GM12878 (cell line): ENCODE results near the gene HK1. TPM values are rescaled to one million over a fixed set of nuclear protein-coding genes. Genes with fewer than 3 reads are reported as not detected.

ENCODE experiments used
- CBX3 ChIP-seq: fragments of 200-600 bp; sonication (generic); IDR thresholded peaks from 2 replicates; pipeline ENCODE4 v1.6.1; 2016; ENCODE audit warnings: low read depth, borderline replicate concordance
- EP300 ChIP-seq, 2 experiments: fragments of 150-350 bp in 1 of 2; IDR thresholded peaks; 2 replicates each; pipeline ENCODE4 v1.6.1; 2011 to 2012; ENCODE audit warnings: low read depth in 2 of 2, low read length in 2 of 2, borderline replicate concordance in 1 of 2, improper control_type of control experiment in 1 of 2, inconsistent platforms in 1 of 2; ENCODE audit not compliant: control insufficient read depth in 1 of 2
- IRF4 ChIP-seq: IDR thresholded peaks from 2 replicates; pipeline ENCODE4 v1.6.1; 2011; ENCODE audit warnings: low read depth, low read length
- KLF5 ChIP-seq: fragments of 450-650 bp; IDR thresholded peaks from 2 replicates; pipeline ENCODE4 v1.6.1; 2014; ENCODE audit warnings: mild to moderate bottlenecking; ENCODE audit not compliant: partially characterized antibody
- LARP7 ChIP-seq: fragments of 450-650 bp; IDR thresholded peaks from 2 replicates; pipeline ENCODE4 v1.6.1; 2017; ENCODE audit warnings: mild to moderate bottlenecking
- NFYA ChIP-seq: IDR thresholded peaks from 2 replicates; pipeline ENCODE4 v1.6.1; 2011; ENCODE audit warnings: low read depth, mild to moderate bottlenecking, low read length, improper control_type of control experiment, borderline replicate concordance
- POLR2A ChIP-seq: IDR thresholded peaks from 2 replicates; pipeline ENCODE4 v1.6.1; 2011; ENCODE audit warnings: low read depth, mild to moderate bottlenecking, low read length
- RFX5 ChIP-seq: IDR thresholded peaks from 2 replicates; pipeline ENCODE4 v1.6.1; 2011; ENCODE audit warnings: low read depth, low read length, improper control_type of control experiment
- SREBF2 ChIP-seq: IDR thresholded peaks from 2 replicates; pipeline ENCODE4 v1.6.1; 2012; ENCODE audit warnings: mild to moderate bottlenecking, low read length
- TBL1XR1 ChIP-seq: IDR thresholded peaks from 2 replicates; pipeline ENCODE4 v1.6.1; 2012; ENCODE audit warnings: low read depth, low read length, improper control_type of control experiment
- WRNIP1 ChIP-seq: IDR thresholded peaks from 2 replicates; pipeline ENCODE4 v1.6.1; 2011; ENCODE audit warnings: low read depth, low read length, improper control_type of control experiment, borderline replicate concordance
- YBX1 ChIP-seq: fragments of 450-650 bp; IDR thresholded peaks from 2 replicates; pipeline ENCODE4 v1.6.1; 2016; ENCODE audit warnings: antibody characterized with exemption
- ZBED1 ChIP-seq: IDR thresholded peaks from 2 replicates; pipeline ENCODE4 v1.6.1; 2016; ENCODE audit warnings: borderline replicate concordance
- polyA plus RNA-seq, 11 experiments: library from polyadenylated mRNA; depleted of rRNA in 4 of 11; unstranded in 6 of 11; stranded (reverse) in 5 of 11; fragments of >200 nt; fragmentation: Nextera tagmentation in 4 of 11; fragmentation: Illumina TruSeq in 1 of 11; extraction: Ambion mirVana in 4 of 11; extraction: Trizol in 1 of 11; gene quantifications; 1 replicate in 1 of 11; 2 replicates in 10 of 11; pipeline versions ENCODE4 v1.2.1 to v1.2.3, GENCODE V29; 2011 to 2016; ENCODE audit warnings: inconsistent platforms in 2 of 11, missing spikeins in 2 of 11, low read depth in 1 of 11
- total RNA-seq, 4 experiments: library from RNA; depleted of rRNA in 3 of 4; stranded (reverse); fragments of >200 nt in 3 of 4; fragmentation: Illumina TruSeq in 1 of 4; extraction: Trizol in 1 of 4; gene quantifications; 2 replicates each; pipeline versions ENCODE4 v1.2.1 to v1.2.3, GENCODE V29; 2013 to 2021
- TF ChIP-seq, protein P1 (sequence below): IDR thresholded peaks from 2 replicates; pipeline ENCODE4 v1.6.1; 2012; ENCODE audit warnings: low read depth, low read length, improper control_type of control experiment
- TF ChIP-seq, protein P2 (sequence below): fragments of 450-650 bp; IDR thresholded peaks from 2 replicates; pipeline ENCODE4 v1.6.1; 2017; ENCODE audit warnings: mild to moderate bottlenecking, moderate library complexity
- TF ChIP-seq, protein P3 (sequence below): fragments of 450-650 bp; IDR thresholded peaks from 2 replicates; pipeline ENCODE4 v1.6.1; 2017; ENCODE audit warnings: mild to moderate bottlenecking, low read depth, inconsistent platforms; ENCODE audit not compliant: poor library complexity, severe bottlenecking
- TF ChIP-seq, protein P4 (sequence below): IDR thresholded peaks from 2 replicates; pipeline ENCODE4 v1.6.1; 2012; ENCODE audit warnings: low read length, inconsistent platforms
- TF ChIP-seq, protein P5 (sequence below): IDR thresholded peaks from 2 replicates; pipeline ENCODE4 v1.6.1; 2012; ENCODE audit warnings: mild to moderate bottlenecking, low read depth, low read length

HK1 gene
- total and polyA plus RNA-seq, 10 of the 15 experiments (the other 5 are each of a cell fraction or from before 2014, with no cell fraction given) = 3.4 to 77.3 (median 46.6) TPM

DNA sequence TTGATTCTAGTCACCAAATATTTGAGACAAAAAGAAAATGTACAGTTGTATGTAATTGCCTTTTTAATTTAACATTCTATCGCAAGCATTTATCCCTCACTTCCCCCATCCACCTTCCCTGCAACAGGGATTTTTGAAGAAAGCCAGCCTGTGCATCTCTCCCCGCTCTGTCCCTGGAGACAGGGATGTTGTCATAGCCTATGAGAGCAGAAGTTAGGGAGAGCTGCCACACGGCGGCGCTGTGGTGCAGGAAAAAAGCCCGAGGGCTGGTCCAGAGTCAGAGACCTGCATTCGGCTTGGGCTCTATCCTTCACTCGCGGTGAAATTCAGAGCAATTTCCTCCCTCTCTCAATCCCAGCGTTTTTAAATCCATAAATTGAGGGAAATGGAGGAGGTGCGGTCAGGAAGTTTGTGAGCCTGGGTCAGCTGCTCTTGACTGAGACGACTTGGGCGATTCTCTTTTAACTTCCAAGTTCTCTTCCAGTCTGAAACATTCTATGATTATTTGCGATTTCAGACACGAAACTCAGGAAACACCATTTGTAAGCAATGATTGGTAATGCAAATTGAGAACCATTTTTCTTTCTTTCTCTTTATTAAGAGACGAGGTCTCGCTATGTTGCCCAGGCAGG lies 40.7 kb upstream of the HK1 start (continued):
- TF ChIP-seq SREBF2 = no peak
- TF ChIP-seq, protein P1, sequence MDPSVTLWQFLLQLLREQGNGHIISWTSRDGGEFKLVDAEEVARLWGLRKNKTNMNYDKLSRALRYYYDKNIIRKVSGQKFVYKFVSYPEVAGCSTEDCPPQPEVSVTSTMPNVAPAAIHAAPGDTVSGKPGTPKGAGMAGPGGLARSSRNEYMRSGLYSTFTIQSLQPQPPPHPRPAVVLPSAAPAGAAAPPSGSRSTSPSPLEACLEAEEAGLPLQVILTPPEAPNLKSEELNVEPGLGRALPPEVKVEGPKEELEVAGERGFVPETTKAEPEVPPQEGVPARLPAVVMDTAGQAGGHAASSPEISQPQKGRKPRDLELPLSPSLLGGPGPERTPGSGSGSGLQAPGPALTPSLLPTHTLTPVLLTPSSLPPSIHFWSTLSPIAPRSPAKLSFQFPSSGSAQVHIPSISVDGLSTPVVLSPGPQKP = no peak
- TF ChIP-seq, protein P2, sequence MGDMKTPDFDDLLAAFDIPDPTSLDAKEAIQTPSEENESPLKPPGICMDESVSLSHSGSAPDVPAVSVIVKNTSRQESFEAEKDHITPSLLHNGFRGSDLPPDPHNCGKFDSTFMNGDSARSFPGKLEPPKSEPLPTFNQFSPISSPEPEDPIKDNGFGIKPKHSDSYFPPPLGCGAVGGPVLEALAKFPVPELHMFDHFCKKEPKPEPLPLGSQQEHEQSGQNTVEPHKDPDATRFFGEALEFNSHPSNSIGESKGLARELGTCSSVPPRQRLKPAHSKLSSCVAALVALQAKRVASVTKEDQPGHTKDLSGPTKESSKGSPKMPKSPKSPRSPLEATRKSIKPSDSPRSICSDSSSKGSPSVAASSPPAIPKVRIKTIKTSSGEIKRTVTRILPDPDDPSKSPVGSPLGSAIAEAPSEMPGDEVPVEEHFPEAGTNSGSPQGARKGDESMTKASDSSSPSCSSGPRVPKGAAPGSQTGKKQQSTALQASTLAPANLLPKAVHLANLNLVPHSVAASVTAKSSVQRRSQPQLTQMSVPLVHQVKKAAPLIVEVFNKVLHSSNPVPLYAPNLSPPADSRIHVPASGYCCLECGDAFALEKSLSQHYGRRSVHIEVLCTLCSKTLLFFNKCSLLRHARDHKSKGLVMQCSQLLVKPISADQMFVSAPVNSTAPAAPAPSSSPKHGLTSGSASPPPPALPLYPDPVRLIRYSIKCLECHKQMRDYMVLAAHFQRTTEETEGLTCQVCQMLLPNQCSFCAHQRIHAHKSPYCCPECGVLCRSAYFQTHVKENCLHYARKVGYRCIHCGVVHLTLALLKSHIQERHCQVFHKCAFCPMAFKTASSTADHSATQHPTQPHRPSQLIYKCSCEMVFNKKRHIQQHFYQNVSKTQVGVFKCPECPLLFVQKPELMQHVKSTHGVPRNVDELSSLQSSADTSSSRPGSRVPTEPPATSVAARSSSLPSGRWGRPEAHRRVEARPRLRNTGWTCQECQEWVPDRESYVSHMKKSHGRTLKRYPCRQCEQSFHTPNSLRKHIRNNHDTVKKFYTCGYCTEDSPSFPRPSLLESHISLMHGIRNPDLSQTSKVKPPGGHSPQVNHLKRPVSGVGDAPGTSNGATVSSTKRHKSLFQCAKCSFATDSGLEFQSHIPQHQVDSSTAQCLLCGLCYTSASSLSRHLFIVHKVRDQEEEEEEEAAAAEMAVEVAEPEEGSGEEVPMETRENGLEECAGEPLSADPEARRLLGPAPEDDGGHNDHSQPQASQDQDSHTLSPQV = 0 out of 2 replicates have a peak, but pooled peaks have one; percentile 72
- no peak for TF ChIP-seq ZBED1
- no peak for TF ChIP-seq TBL1XR1
- no peak for TF ChIP-seq CBX3
- TF ChIP-seq IRF4 = 0 out of 2 replicates have a peak, but pooled peaks have one; percentile 26
- TF ChIP-seq, protein P3, sequence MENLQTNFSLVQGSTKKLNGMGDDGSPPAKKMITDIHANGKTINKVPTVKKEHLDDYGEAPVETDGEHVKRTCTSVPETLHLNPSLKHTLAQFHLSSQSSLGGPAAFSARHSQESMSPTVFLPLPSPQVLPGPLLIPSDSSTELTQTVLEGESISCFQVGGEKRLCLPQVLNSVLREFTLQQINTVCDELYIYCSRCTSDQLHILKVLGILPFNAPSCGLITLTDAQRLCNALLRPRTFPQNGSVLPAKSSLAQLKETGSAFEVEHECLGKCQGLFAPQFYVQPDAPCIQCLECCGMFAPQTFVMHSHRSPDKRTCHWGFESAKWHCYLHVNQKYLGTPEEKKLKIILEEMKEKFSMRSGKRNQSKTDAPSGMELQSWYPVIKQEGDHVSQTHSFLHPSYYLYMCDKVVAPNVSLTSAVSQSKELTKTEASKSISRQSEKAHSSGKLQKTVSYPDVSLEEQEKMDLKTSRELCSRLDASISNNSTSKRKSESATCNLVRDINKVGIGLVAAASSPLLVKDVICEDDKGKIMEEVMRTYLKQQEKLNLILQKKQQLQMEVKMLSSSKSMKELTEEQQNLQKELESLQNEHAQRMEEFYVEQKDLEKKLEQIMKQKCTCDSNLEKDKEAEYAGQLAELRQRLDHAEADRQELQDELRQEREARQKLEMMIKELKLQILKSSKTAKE = peak; percentile 36
- no peak for TF ChIP-seq NFYA
- no peak for TF ChIP-seq KLF5
- no peak for TF ChIP-seq WRNIP1
- TF ChIP-seq, protein P4, sequence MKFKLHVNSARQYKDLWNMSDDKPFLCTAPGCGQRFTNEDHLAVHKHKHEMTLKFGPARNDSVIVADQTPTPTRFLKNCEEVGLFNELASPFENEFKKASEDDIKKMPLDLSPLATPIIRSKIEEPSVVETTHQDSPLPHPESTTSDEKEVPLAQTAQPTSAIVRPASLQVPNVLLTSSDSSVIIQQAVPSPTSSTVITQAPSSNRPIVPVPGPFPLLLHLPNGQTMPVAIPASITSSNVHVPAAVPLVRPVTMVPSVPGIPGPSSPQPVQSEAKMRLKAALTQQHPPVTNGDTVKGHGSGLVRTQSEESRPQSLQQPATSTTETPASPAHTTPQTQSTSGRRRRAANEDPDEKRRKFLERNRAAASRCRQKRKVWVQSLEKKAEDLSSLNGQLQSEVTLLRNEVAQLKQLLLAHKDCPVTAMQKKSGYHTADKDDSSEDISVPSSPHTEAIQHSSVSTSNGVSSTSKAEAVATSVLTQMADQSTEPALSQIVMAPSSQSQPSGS = peak; percentile 28; the same call in 1 of the 2 replicates
- TF ChIP-seq YBX1 = no peak
- TF ChIP-seq LARP7 = no peak
- no peak; the same call in 1 of the 2 replicates for TF ChIP-seq RFX5
- no peak for TF ChIP-seq POLR2A
- no peak for TF ChIP-seq EP300 (IDR thresholded peaks at IDR 0.05; ENCODE audit: borderline replicate concordance in 1 of 2, control insufficient read depth in 1 of 2, low read depth in 2 of 2, low read length in 2 of 2)
- TF ChIP-seq, protein P5, sequence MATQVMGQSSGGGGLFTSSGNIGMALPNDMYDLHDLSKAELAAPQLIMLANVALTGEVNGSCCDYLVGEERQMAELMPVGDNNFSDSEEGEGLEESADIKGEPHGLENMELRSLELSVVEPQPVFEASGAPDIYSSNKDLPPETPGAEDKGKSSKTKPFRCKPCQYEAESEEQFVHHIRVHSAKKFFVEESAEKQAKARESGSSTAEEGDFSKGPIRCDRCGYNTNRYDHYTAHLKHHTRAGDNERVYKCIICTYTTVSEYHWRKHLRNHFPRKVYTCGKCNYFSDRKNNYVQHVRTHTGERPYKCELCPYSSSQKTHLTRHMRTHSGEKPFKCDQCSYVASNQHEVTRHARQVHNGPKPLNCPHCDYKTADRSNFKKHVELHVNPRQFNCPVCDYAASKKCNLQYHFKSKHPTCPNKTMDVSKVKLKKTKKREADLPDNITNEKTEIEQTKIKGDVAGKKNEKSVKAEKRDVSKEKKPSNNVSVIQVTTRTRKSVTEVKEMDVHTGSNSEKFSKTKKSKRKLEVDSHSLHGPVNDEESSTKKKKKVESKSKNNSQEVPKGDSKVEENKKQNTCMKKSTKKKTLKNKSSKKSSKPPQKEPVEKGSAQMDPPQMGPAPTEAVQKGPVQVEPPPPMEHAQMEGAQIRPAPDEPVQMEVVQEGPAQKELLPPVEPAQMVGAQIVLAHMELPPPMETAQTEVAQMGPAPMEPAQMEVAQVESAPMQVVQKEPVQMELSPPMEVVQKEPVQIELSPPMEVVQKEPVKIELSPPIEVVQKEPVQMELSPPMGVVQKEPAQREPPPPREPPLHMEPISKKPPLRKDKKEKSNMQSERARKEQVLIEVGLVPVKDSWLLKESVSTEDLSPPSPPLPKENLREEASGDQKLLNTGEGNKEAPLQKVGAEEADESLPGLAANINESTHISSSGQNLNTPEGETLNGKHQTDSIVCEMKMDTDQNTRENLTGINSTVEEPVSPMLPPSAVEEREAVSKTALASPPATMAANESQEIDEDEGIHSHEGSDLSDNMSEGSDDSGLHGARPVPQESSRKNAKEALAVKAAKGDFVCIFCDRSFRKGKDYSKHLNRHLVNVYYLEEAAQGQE = no peak
